ENCODE measurements around the gene SPOCK2. TPM values are rescaled to one million over a fixed set of nuclear protein-coding genes. Genes with fewer than 3 reads are reported as not detected.

Gene SPOCK2
- total and polyA plus RNA-seq, 10 of the 15 experiments (the other 5 are each of a cell fraction or from before 2014, with no cell fraction given): 0.02 to 1.5 (median 0.58) TPM

DNA sequence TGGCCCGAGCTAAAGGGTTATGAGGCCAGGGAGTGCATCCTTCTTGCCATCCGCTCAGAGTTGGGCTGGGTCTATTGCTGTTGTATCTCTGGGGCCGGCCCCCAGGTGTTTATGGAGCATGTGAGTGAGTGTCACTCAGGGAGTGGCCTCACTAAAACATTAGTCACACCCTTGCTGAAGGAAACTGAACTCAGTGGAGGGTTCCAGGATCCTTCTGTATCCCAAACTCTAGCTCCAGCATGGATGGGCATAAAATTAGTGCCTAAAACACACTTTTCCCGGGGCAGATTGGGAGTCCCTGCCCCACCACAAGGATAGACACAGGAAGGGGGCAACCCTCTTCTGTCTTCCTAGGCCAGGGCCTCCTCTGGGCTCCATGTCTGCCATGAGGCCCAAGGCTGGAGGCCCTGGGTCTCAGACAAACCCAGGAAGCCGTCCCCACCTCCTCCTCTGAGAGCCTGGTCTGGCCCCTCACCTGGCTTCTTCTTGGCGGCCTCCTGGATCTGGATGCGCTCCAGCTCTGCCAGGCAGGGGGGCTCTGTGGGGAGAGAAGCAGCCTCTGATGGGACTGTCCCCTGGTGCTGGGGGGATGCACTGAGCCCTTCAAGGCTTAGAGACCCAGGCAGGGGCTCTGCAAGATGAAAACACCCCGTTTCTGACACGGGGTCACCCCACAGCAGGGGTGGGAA, 24.5 kb downstream of the SPOCK2 start:
- no peaks in the 10 kb centered on the region for H4K20me1 ChIP-seq (ENCODE audit: control insufficient read depth, insufficient read depth)
- in situ Hi-C loops (cut with MboI) (no loop called here), intact Hi-C loops (cut with micrococcal nuclease; ENCODE audit: unreplicated experiment) (no loop called here)
- CTCF ChIA-PET: interaction anchor here (0.9 to 5.0 kb wide), 3 partner anchors 15 to 274 kb away, joined by 3 to 58 read pairs (median 4); no protein-coding TSS in a partner anchor
- TF ChIP-seq SMARCA5 (IDR thresholded peaks at IDR 0.05) (no peak), SIX5 (IDR thresholded peaks at IDR 0.05; ENCODE audit: low read depth, low read length, severe bottlenecking) (no peak), CUX1 (IDR thresholded peaks at IDR 0.05; ENCODE audit: insufficient replicate concordance, low read depth, low read length) (no peak), NBN (IDR thresholded peaks at IDR 0.05) (no peak), JUND (IDR thresholded peaks at IDR 0.05; ENCODE audit: low read depth, low read length) (no peak)
- SMC1A ChIA-PET (ENCODE audit: uncharacterized antibody, unreplicated experiment): interaction anchor here (3.2 to 7.2 kb wide), 2 partner anchors 14 kb away, joined by 16 to 72 read pairs; no protein-coding TSS in a partner anchor
- no peaks in the 10 kb centered on the region for H3K9me3 ChIP-seq (replicated peaks; ENCODE audit: control insufficient read depth, insufficient read depth, low read length)
- no peak overlapping the region for H3K4me3 ChIP-seq
- no peak overlapping the region for H3K9ac ChIP-seq (ENCODE audit: control insufficient read depth, insufficient read depth, low read length)
- RAD21 ChIA-PET (ENCODE audit: unreplicated experiment): interaction anchor here (6.1 kb wide), 1 partner anchor 15 kb away, joined by 64 read pairs; no protein-coding TSS in a partner anchor
- no TSS peak for BruUV-seq (replicated peaks)
- WGBS (ENCODE audit: insufficient coverage, insufficient replicate concordance, low lambda C conversion rate, missing lambda C conversion rate): 28% methylated on average over 9 of the region's 9 CpGs
- POLR2A ChIA-PET: no interaction called here
- peaks cover 9% of the 10 kb centered on the region for H3K4me1 ChIP-seq (ENCODE audit: control insufficient read depth, insufficient read depth, low read length)
- no peak for FAIRE-seq
- H2AFZ ChIP-seq (ENCODE audit: control insufficient read depth, low read depth, low read length): no peak overlapping the region
- H3K4me2 ChIP-seq (ENCODE audit: control insufficient read depth, insufficient read depth): no peak overlapping the region
- H3K36me3 ChIP-seq (ENCODE audit: control insufficient read depth in 2 of 2, insufficient read depth in 2 of 2, low read length in 1 of 2): no peaks in the 10 kb centered on the region
- no peaks in the 10 kb centered on the region for H3K79me2 ChIP-seq (ENCODE audit: control insufficient read depth, insufficient read depth, low read length)
- no peak for ATAC-seq
- no peak for DNase-seq (ENCODE audit: low read depth, low spot score)
- no peaks in the 10 kb centered on the region for H3K27me3 ChIP-seq (replicated peaks in 1 of 2; ENCODE audit: control insufficient read depth in 2 of 2, insufficient read depth in 2 of 2, low read length in 1 of 2)
- no peak overlapping the region for H3K27ac ChIP-seq (ENCODE audit: control insufficient read depth, insufficient read depth)

All from GM12878 (cell line).